GM21381 (cell line): ENCODE results near the gene KRTAP5-2.
"Not testable (repeated sequence)": the region's sequence is repeated elsewhere in the genome, so short reads cannot be mapped to it uniquely, and the experiment has no call there.

ENCODE experiments used
- ATAC-seq: cut with Tn5 transposase; IDR thresholded peaks from one replicate; pipeline ENCODE4 v1.9.1; 2021; ENCODE audit warnings: mild to moderate bottlenecking, moderate library complexity; ENCODE audit not compliant: unreplicated experiment

The KRTAP5-2 gene

DNA sequence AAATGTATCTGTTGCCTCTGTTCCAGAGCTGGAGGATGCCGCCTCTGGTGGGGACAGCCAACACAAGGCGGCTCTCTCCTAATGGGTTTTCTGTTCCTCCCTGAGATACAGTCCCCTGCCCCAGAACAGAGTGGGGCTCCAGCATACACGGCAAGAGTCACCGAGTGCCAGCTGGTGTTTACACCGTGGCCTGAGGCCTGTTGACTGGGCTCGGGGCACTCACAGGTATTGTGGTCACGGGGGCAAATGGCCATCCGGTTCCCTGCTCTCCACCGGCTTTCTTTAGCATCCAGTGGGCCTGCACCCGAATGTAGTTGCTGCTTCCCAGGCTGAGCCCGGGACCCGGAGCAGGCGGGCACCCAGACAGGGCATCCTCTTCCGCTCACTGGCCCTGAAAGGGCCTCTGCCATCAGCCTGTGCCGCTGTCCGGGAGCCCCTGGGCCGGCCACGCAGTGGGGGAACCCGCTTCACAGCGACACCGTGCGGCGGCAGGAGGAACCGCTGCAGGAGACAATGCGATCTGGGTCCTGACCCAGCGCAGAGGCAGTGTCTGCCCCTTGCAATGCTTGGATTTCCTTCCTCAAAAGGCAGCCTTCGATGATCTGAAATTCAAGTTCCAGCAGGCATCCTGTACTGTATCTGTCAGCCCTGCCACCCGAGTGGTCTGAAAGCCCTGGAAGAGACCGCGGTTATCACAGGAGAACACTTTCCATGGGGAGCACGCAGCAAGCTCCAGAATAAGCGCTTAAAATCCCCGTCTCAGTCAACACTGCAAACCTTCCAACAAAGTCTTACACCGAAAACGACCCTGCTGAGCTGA is 30.6 kb upstream of the KRTAP5-2 start:
- ATAC-seq: no peak

DNA sequence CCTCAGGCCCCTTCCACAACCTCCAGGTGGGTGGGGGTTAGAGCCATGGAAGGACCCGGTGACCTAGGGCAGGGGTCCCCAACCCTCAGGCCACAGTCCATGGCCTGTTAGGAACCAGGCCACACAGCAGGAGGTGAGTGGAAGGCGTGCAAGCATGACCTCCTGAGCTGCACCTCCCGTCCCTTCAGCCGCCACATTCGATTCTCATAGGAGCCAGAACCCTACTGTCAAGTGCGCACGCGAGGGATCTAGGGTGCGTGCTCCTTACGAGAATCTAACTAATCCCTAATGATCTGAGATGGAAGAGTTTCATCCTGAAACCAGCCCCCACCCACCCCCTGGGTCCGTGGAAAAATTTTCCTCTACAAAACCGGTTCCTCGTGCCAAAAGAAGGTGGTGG is 27.4 kb upstream of the KRTAP5-2 start:
- ATAC-seq: no peak

DNA sequence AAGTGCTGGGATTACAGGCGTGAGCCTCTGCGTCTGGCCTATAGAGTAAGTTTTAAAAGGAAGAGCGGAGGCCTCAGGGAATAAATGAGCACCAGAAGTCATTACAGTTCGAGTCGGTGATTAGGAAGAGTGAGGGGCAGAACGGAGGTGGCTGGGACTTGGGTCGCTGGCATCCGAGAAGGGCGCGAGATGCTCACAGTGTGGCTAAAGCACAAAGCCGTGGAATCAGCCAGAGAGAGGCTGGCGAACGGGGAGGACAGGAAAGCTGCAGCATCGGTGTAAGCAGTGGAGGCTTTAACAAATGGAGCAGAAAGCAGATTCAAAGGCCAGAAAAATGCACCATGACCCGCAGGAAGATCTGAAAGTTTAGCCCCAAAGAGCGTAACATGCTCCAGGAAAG is 26.5 kb upstream of the KRTAP5-2 start:
- ATAC-seq: no peak

DNA sequence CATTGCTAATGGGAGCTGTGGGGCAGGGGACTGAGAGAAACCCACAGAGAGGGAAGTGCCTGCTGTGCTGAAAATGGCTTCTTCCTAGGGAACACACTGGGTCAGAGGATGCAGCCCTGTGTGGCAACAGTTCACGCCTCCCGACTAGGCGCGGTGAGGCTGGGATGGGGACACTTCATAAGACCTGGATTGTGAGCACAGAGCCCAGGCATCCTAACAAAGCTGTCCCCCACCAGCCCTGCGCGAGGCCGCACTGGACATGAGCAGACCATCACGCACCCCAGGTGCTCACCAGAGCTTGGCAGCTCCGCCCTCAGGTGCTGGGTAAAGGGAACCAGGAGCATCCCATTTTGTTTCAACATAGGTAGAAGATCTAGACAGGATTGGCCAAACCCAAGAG is 25.6 kb upstream of the KRTAP5-2 start:
- ATAC-seq: no peak

DNA sequence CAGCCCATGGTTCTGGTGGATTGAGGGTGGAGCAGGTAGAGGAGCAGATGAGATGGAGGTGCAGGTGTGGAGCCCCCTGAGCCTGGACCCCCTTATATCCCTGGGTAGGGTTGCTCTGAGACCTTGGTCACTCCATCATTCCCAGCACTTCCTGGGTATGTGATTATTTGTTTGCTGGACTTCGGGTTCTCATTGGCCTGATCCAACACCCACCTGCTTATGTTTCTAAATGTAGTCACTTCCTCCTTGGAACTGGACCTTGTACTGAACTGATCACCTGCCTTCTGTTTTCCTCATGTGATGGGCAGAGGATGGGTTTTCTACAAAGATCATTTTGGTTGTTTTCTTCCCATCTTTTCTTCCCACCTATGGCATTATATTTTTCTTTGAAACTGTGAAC is 24.0 kb upstream of the KRTAP5-2 start, which contains the start of gene KRTAP5-4:
KRTAP5-4 (minus strand) TSS at position 53 of the 400 bp plus-strand sequence; CDS start at position 8, 45 bp downstream.
- no peak for ATAC-seq

DNA sequence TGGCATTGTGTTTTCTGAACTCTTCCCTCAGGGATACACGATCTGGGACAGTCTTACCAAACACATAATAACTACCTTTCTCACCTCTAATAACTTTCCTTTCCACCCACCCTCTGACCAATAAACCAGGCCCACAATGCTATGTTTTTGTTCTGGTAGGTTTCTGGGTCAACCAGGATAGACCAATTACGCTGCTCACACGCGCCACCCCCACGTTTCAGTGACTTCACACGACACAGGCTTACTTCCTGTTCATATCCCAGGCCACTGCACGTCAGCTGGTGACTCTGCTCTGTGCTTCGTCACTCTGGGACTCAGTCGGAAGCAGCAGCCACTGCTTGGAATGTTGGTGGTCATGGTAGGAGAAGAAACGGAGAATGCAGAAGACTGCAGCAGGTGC is 21.4 kb upstream of the KRTAP5-2 start:
- ATAC-seq: no peak

DNA sequence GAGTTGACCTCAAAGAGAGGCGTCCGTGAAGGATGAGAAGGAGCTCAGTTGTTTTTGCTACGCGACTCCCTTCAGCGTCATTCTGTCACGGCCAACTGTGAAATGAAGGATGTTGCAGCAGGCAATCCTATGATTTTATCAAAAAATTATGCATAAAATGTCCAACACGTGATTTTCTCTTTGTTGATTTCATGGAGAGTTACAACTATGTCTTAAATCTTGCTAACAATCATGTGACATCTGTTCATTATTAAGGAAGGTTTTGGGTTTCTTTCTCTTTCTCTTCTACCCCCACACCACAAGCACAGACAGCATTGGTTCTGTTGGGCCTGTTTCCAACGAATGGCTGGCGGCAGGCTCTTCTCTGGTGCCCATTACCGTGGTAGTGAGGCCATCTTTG is 20.1 kb upstream of the KRTAP5-2 start:
- no peak for ATAC-seq

DNA sequence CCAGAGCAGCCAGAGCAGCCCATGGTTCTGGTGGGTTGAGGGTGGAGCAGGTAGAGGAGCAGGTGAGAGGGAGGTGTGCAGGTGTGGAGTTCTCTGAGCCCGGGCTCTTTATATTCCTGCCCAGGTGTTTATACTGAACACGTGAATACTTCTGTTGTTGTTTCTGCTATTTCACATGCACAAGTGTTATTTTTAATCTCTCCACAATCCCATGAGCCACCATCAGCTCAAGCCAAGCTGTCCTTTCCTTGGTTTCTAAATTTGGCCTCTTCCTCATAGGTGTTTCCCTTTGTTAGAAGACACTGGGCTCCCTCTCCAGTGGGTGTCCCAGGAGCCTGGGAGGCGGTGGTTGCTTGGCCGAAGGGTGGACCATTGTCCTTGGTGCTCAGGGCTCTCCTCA is 10.3 kb upstream of the KRTAP5-2 start, which contains the start of gene KRTAP5-3:
KRTAP5-3 (minus strand) TSS at position 101 of the 400 bp plus-strand sequence; CDS start at position 23, 78 bp downstream.
- no peak for ATAC-seq

DNA sequence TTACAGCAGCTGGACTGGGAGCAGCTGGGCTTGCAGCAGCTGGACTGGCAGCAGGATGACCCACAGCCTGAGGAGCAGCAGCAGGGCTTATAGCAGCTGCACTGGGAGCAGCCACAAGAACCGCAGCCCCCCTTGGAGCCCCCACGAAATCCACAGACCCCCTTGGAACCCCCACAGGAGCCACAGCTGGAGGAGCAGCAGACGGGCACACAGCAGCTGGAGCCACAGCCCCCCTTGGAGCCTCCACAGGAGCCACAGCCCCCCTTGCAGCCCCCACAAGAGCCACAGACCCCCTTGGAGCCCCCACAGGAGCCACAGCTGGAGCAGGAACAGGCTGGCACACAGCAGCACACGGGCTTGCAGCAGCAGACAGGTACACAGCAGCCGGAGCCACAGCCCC is 9.8 kb upstream of the KRTAP5-2 start:
- ATAC-seq: not testable (repeated sequence)

DNA sequence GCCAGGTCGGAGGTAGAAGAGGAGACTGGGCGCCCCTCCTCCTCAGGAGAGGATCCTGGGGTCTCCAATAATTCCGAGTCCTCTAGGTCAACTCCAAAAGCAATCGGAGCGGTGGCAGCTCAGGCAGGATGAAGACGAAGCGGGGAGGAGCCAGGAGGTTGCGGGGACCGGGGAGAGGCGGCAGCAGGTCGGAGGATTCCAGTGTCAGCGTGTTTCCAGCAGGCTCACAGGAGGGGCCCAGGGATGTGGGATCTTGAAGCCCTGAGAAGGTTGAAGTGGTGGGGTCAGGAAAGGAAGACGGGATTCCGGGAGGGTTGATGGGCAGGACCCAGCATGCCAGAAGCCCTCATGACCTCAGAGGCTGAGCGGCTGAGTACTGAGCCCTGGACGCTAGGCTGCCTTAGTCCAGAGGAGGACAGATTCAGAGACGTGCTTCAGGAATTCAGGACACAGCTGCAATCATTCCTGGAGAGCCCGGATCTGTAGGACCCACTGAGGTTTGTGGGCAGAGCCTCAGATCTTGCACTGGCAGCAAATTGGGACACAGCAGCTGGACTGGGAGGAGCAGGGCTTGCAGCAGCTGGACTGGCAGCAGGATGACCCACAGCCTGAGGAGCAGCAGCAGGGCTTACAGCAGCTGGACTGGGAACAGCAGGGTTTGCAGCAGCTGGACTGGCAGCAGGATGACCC is 9.2 kb upstream of the KRTAP5-2 start:
- ATAC-seq: not testable (repeated sequence)

DNA sequence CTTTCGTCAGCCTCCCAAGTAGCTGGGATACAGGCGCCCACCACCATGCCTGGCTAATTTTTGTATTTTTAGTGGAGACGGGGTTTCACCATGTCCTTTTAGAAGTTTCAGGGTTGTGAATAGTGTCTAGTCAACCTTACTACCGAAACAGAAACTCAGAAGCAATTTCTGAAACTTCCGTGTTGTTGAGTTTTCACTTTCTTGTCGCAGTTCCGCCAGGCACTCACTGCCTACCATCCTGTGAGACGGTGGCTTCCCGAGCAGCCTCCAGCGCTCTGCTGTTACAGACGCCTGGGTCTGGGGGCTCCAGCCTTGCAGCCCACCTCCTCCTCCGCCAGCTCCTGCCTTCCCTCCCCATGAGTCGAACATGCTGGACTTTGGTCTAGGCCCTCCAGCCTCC is 7.8 kb upstream of the KRTAP5-2 start:
- ATAC-seq: peak; percentile 83

DNA sequence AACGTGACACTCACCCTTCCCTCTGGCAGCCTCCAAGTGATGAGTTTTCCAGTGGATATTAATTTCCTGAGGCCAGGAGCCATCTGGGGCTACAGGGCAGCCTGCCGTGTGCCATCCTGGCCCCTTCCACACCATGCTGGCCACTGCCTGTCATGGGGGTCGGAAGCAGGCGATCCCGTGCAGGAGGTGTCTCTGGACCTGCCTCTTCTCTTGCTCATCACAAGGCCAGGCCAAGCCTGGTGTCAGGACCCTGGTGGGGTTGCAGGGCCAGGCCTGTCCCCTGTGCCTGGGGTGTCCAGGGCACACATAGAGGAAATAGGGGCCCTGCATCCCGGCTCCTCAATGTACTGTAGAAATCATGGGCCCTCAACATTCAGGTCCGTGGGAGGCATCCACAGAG is 6.6 kb upstream of the KRTAP5-2 start:
- no peak for ATAC-seq

DNA sequence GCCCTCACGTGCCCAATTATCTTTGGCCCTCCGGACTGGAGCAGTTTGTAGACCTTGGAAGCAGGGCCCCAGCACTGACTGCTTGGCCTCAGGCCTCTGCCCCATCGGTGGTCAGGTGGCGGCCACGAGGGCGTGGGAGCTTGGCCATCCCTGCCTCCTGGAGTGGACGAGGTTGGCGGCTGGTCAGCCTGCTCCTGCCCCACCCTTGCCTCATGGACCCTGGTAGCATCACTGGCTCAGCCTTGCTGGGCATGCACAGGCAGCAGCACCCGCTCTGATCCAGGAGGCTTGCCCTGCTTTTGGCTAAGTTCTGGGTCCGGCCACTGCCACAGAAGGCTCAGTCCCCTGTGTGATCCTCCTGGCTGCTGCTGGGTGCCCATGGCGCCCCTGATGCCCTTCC is 6.1 kb upstream of the KRTAP5-2 start:
- no peak for ATAC-seq

DNA sequence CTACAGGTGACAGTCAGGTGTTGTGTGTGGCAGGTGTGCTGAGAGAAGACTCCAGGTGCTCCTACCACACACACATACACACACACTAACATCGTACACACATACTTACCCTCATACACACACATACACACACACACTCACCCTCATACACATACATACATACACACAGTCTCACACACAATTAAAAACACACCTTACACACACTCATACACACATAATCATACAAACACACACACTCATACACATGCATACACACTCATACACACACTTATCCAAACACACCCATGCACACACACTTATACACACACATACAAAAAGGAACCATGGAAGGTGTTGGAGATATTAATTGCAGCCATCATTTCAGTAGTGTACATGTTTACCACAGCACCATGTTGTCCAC is 5.5 kb upstream of the KRTAP5-2 start:
- no peak for ATAC-seq

DNA sequence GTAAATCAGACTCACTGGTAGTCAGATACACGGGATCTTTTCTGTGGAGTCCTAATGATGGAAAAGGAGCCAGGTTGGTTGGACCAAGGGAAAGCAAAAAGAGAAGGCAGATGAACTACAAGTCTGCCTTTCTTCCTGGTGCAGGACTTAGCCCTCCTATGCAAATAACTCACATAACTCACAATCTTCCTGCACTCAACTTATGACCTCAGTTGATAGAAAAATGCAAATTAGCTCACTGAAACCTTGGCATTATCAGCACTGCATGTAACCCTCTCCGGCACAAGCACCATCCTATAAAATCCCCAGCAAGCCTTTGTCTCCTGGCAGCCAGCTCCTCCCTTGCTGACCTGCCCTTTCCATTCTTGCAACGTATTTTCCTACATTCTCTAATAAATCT is 3.6 kb upstream of the KRTAP5-2 start:
- not testable (repeated sequence) for ATAC-seq

DNA sequence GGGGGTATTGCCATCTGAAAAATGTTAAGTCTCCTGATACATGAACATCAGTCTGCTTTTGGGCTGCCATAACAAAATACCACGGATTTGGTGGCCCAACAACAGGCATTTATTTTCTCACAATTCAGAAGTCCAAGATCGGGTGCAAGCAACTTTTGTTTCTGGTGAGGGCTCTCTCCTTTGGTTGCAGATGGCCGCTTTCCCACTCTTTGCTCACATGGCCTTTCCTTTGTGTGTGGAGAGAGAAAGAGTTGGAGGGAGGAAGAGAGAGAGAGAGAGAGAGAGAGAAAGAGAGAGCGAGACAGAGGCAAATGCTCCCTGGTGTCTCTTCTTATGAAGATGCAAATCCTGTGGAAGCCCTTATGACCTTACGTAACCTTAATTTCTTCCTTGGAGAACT is 2.5 kb upstream of the KRTAP5-2 start:
- no peak for ATAC-seq

DNA sequence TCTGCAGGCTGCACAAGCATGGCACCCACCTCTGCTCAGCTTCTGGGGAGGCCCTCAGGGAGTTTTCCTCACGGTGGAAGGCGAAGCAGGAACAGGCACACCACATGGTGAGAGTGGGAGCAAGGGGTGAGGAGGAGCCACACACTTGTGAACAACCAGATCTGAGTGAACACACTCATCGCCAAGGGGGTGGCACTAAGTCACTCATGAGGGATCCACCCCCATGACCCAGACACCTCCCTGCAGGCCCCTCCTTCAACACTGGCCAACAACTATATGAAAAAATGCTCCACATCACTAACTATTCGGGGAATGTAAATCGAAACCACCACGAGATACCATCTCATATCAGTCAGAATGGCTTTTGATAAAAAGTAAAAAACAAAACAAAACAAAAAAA is 722 bp upstream of the KRTAP5-2 start:
- ATAC-seq: no peak

DNA sequence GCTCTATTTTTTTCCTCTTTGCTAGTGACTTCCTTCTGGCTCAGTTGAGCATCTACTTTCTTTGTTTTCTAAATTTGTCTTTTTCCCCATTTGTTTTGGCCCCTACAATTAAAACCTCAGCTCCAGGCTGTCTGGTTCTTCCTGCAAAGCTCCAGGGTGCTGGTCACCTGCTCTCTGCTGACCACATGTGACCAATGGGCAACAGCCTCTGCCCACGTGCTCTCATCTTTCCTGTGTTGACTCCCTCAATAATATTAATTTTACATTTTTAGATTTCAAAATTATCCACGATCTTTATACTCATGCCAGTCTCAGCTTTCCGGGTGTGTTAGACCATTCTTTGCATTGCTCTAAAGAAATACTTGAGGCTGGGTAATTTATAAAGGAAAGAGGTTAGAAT is 312 bp upstream of the KRTAP5-2 start:
- ATAC-seq: not testable (repeated sequence)

DNA sequence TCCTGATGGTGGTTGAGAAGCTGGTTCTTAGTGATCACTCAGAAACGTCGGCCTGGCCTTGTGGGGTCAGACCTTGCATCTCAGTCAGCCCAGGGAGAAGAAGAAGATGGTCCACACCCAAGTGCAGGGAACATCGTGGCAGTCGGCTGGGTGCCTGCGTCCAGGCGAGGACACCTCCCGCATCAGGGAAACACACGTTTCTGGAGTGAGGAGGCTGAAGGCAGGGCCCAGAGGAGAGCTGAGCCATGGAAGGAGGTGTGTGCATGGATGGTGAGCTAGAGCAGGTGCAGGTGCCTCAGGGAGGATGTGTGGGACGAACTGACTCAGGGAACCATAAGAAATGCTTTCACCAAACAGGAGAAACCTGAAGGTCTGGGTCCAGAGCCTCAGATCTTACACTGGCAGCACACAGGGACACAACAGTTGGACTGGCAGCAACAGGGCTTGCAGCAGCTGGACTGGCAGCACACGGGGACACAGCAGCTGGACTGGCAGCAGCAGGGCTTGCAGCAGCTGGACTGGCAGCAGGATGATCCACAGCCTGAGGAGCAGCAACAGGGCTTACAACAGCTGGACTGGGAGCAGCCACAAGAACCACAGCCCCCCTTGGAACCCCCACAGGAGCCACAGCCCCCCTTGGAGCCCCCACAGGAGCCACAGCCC is 632 bp downstream of the KRTAP5-2 start:
- no peak for ATAC-seq

DNA sequence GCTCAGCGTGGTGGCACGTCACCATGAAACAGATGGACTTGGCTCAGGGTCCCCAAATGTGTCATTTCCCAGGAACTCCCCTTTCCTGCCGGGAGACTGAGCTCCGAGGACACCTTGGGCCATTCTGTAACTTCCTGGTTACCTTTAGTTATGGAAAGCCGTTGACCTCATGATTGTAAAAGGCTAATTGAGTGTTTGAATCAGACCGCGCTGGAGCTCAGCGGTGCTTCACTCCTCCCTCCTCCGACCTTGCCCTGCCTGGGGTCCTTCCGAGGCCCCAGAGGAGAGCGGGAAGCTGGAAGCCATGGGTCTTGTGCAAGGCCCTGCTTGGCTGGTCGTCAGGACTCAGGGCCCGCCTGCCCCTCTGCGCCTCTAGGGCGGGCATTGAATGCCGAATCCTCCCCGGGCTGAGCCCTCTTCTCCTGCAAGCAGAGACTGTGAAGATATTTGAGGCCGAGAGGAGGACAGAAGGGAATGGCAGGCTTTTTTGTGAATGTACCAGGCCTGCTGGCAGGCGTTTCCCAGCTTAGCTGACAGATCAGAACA is 1.4 kb downstream of the KRTAP5-2 start:
- ATAC-seq: not testable (repeated sequence)

DNA sequence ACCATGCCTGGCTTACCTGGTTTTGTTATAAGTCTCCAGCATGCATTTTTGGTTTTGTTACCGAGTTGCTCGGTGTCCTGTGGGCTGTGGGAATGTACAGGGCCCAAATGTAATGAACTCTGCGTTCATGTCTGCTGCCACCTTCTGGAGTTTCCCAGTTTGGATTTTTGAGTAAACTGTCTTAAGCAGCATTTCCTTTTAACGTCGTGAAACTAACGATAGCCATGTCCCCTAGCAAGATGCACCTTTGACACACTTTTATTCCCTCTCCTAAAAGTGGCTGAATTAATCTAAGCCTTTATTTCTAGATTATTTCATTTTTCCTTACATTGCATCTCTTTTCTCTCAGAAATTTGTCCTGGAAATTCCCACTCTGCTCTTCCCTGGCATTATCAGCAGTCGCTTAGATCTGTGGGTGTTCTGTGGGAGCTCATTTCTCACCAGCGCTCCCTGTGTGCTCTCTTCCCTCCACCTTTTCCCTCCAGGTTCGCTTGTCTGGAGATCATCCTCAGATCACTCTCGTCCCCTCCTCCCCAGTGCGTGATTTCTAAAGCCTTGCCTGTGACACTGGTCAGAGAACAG is 2.0 kb downstream of the KRTAP5-2 start:
- ATAC-seq: not testable (repeated sequence)
